ENCODE data around the gene HOXA9. TPM values are rescaled to one million over a fixed set of nuclear protein-coding genes. Genes with fewer than 3 reads are reported as not detected.
A peak's percentile ranks its signal among the peaks of the same experiment; 100 is the strongest.

HOXA9 gene
- total and polyA plus RNA-seq, 2 of the 8 experiments (the other 6 are each of a cell fraction or from before 2014, with no cell fraction given): not detected

DNA sequence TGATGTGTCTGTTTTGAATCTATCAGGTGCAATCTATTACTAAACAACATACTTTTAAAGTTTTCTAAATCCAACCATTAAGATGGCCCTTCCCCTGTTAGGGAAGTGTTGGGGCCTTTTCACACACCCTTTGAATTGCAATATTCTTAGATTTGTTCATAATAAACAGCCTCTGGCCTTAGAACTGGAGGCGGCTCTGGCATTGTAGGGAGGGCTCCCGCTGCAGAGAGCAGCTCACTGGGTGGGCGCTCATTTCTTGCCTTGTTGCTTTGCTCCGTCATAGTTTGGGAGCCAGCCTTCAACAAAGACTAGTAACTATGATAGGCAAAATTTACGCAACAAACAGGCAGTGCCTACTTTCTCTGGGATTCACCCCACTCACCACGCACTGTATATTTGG lies 13.0 kb upstream of the HOXA9 start:
- Histone ChIP-seq H3K9me3 (ENCODE audit: insufficient read depth in 2 of 2, low read depth in 1 of 2, low read length in 1 of 2) (no peaks in the 10 kb centered on the region), H3K9ac (replicated peaks in 1 of 4; ENCODE audit: extremely low read depth in 1 of 4, low read depth in 3 of 4, low read length in 3 of 4) (no peak overlapping the region), H3K4ac (replicated peaks; ENCODE audit: insufficient read length, low read depth, low read length) (no peak overlapping the region), H3K79me1 (ENCODE audit: low read depth, low read length) (no peaks in the 10 kb centered on the region), H3K79me2 (ENCODE audit: control insufficient read depth in 1 of 2, insufficient read depth in 2 of 2, low read length in 2 of 2) (no peaks in the 10 kb centered on the region), H3K36me3 (ENCODE audit: control insufficient read depth in 2 of 4, insufficient read depth in 4 of 4, low read length in 3 of 4) (peaks cover 0 to 10% (median 0%) of the 10 kb centered on the region in 4 experiments; a peak in 1 of 8 replicates), H2AFZ (ENCODE audit: low read length) (no peak overlapping the region), H2BK120ac (replicated peaks; ENCODE audit: low read depth, low read length) (no peak overlapping the region), H3K14ac (ENCODE audit: insufficient read length) (no peak overlapping the region), H3K4me2 (ENCODE audit: insufficient read depth in 1 of 2, low read depth in 2 of 2, low read length in 2 of 2) (no peak overlapping the region), H4K20me1 (replicated peaks in 1 of 2; ENCODE audit: control insufficient read depth in 1 of 2, insufficient read depth in 2 of 2, low read length in 2 of 2) (peaks cover 39 to 55% of the 10 kb centered on the region in 2 experiments), H3K4me3 (ENCODE audit: extremely low read depth in 1 of 4, insufficient read depth in 2 of 4, low read depth in 3 of 4, low read length in 4 of 4) (no peak overlapping the region), H3K23ac (ENCODE audit: insufficient read length) (no peak overlapping the region), H3K56ac (replicated peaks; ENCODE audit: insufficient read length, low read depth, low read length) (no peak overlapping the region), H4K5ac (ENCODE audit: insufficient read length, low read depth, low read length) (no peak overlapping the region), H3K4me1 (replicated peaks in 1 of 4; ENCODE audit: control insufficient read depth in 3 of 4, insufficient read depth in 4 of 4, low read length in 3 of 4) (peaks cover 2 to 7% (median 4%) of the 10 kb centered on the region in 4 experiments; a peak in 5 of 7 replicates), H2BK15ac (ENCODE audit: low read length) (no peak overlapping the region), H3K18ac (ENCODE audit: extremely low read depth, low read length) (no peak overlapping the region), H2BK20ac (ENCODE audit: low read length) (no peak overlapping the region), H4K8ac (ENCODE audit: extremely low read depth, insufficient read depth, low read length) (no peak overlapping the region), H3K23me2 (ENCODE audit: low read depth, low read length) (no peaks in the 10 kb centered on the region; the same call in 1 of the 2 replicates), H3K27me3 (replicated peaks in 1 of 4; ENCODE audit: control insufficient read depth in 3 of 4, extremely low read depth in 1 of 4, insufficient read depth in 3 of 4, low read length in 3 of 4) (peaks cover 99 to 100% (median 100%) of the 10 kb centered on the region in 4 experiments), H2AK5ac (ENCODE audit: low read depth, low read length) (no peak overlapping the region), H4K91ac (replicated peaks; ENCODE audit: insufficient read length, low read length) (no peak overlapping the region), H2BK12ac (ENCODE audit: low read depth, low read length) (no peak overlapping the region), H3K27ac (ENCODE audit: low read depth, low read length) (no peak overlapping the region), H2BK5ac (ENCODE audit: low read depth, low read length) (no peak overlapping the region)
- TF ChIP-seq JUND (IDR thresholded peaks at IDR 0.05; ENCODE audit: low read length) (no peak), CBX8 (IDR thresholded peaks at IDR 0.05; ENCODE audit: borderline replicate concordance, low read depth, low read length) (0 out of 2 replicates have a peak, but pooled peaks have one; percentile 72)
- WGBS, 2 experiments (ENCODE audit: extremely low coverage in 1 of 2, insufficient coverage in 1 of 2, insufficient read length in 1 of 2, insufficient replicate concordance in 2 of 2, low coverage in 1 of 2, low lambda C conversion rate in 2 of 2, missing lambda C conversion rate in 1 of 2): 24% methylated on average over 6 of the region's 6 CpGs; no CpG with 5 or more reads in 1 of the 2 experiments
- DNase-seq (ENCODE audit: low read depth in 1 of 2, low spot score in 2 of 2) (peak in 1 of 2 experiments; percentile 33), FAIRE-seq (no peak)
- POLR2A ChIA-PET (ENCODE audit: partially characterized antibody): no interaction called here
- CTCF ChIA-PET (ENCODE audit: partially characterized antibody): interaction anchor here (0.6 to 2.7 kb wide), 20 partner anchors 9 to 809 kb away, joined by 3 to 26 read pairs (median 6); partner anchors contain the start of gene HOXA13

Data from H1 (cell line).